ENCODE data around the gene TATDN3. TPM values are rescaled to one million over a fixed set of nuclear protein-coding genes. Genes with fewer than 3 reads are reported as not detected.

Gene TATDN3, protein sequence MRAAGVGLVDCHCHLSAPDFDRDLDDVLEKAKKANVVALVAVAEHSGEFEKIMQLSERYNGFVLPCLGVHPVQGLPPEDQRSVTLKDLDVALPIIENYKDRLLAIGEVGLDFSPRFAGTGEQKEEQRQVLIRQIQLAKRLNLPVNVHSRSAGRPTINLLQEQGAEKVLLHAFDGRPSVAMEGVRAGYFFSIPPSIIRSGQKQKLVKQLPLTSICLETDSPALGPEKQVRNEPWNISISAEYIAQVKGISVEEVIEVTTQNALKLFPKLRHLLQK
- total RNA-seq = 10 to 100 TPM; 18.0 to 18.5 TPM
- polyA plus RNA-seq = 17.8 TPM

- Mint-ChIP-seq H3K4me3 (peak within 1 kb of the TSS; percentile 91 to 99 (median 97)), H3K4me1 (peaks cover 36 to 64% (median 62%) of the 10 kb centered on the region in 3 donors), H3K27ac (peak within 1 kb of the TSS; percentile 90 to 100 (median 94)), H3K36me3 (peaks cover 0 to 27% (median 4%) of the 10 kb centered on the region in 3 donors), H3K9me3 (peaks cover 0 to 3% (median 0%) of the 10 kb centered on the region in 5 donors), H3K27me3 (no peaks in the 10 kb centered on the region)
- ChIA-PET CTCF (interaction anchor here (0.7 to 2.2 kb wide), 3 partner anchors 9 to 127 kb away, joined by 3 to 8 read pairs (median 6); no protein-coding TSS in a partner anchor), POLR2A (interaction anchor here (0.6 to 1.3 kb wide), 3 partner anchors 11 to 90 kb away, joined by 3 to 5 read pairs (median 3); no protein-coding TSS in a partner anchor)
- H3K4me1 ChIP-seq (ENCODE audit: insufficient read depth, low read length) = peaks cover 29% of the 10 kb centered on the region
- H3K9me3 ChIP-seq (ENCODE audit: low read length) = no peaks in the 10 kb centered on the region
- H3K36me3 ChIP-seq (ENCODE audit: insufficient read depth, low read length) = no peaks in the 10 kb centered on the region
- peak within 1 kb of the TSS; percentile 95 for H3K27ac ChIP-seq (ENCODE audit: low read depth, low read length)
- peak; percentile 88 to 93 (median 90) for DNase-seq
- peak within 1 kb of the TSS; percentile 99 for H3K4me3 ChIP-seq (ENCODE audit: low read length)
- no peaks in the 10 kb centered on the region for H3K27me3 ChIP-seq (ENCODE audit: insufficient read depth, low read length, poor library complexity, severe bottlenecking)
Measured at GRCh38 chr1:212791676-212792395, at the start of gene TATDN3, which contains the start of gene NSL1. TATDN3 (plus strand) TSS chr1:212791894; CDS start chr1:212791922, 28 bp downstream. NSL1 (minus strand) TSS chr1:212791777; CDS start chr1:212791763, 14 bp downstream.

GRCh38 chr1:212743901-212744475 is 47.7 kb upstream of the TATDN3 start:
- peak overlapping the region in 1 of 8 donors; percentile 4 for H3K27ac Mint-ChIP-seq
- H3K27ac ChIP-seq (ENCODE audit: low read depth, low read length) = no peak overlapping the region
- no peak overlapping the region for H3K4me3 Mint-ChIP-seq
- DNase-seq = peak in 1 of 5 donors; percentile 11
- no peaks in the 10 kb centered on the region for H3K27me3 ChIP-seq (ENCODE audit: insufficient read depth, low read length, poor library complexity, severe bottlenecking)
- H3K27me3 Mint-ChIP-seq = no peaks in the 10 kb centered on the region
- no peaks in the 10 kb centered on the region for H3K9me3 Mint-ChIP-seq
- H3K36me3 Mint-ChIP-seq = peaks cover 13 to 33% (median 25%) of the 10 kb centered on the region in 3 donors
- H3K9me3 ChIP-seq (ENCODE audit: low read length) = no peaks in the 10 kb centered on the region
- peaks cover 7 to 21% (median 11%) of the 10 kb centered on the region in 3 donors for H3K4me1 Mint-ChIP-seq
- peaks cover 12% of the 10 kb centered on the region for H3K4me1 ChIP-seq (ENCODE audit: insufficient read depth, low read length)
- ChIA-PET POLR2A (no interaction called here), CTCF (no interaction called here)
- no peak overlapping the region for H3K4me3 ChIP-seq (ENCODE audit: low read length)
- H3K36me3 ChIP-seq (ENCODE audit: insufficient read depth, low read length) = no peaks in the 10 kb centered on the region

DNA sequence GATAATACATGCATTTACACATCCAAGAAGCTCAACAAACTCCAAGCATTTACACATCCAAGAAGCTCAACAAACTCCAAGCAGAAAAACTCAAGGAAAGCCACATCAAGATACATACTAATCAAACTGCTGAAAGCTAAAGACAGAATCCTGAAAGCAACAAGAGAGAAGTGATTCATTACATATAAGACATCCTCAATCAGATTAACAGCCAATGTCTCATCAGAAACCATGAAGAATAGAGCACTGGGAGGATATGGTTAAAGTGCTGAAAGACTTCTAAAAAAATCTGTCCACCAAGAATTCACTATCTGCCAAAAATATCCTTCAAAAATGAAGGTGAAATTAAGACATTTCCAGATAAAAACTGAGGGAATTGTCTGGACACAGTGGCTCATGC is 46.4 kb upstream of the TATDN3 start:
- Mint-ChIP-seq H3K36me3 (peaks cover 13 to 33% (median 24%) of the 10 kb centered on the region in 3 donors), H3K9me3 (no peaks in the 10 kb centered on the region), H3K27me3 (no peaks in the 10 kb centered on the region), H3K27ac (no peak overlapping the region), H3K4me1 (peaks cover 13 to 28% (median 19%) of the 10 kb centered on the region in 3 donors), H3K4me3 (no peak overlapping the region)
- no peak overlapping the region for H3K27ac ChIP-seq (ENCODE audit: low read depth, low read length)
- H3K9me3 ChIP-seq (ENCODE audit: low read length) = no peaks in the 10 kb centered on the region
- ChIA-PET CTCF (interaction anchor here (0.7 kb wide), 1 partner anchor 11 kb away, joined by 3 read pairs; no protein-coding TSS in a partner anchor), POLR2A (no interaction called here)
- H3K27me3 ChIP-seq (ENCODE audit: insufficient read depth, low read length, poor library complexity, severe bottlenecking) = no peaks in the 10 kb centered on the region
- H3K4me1 ChIP-seq (ENCODE audit: insufficient read depth, low read length) = peaks cover 24% of the 10 kb centered on the region
- H3K4me3 ChIP-seq (ENCODE audit: low read length) = no peak overlapping the region
- H3K36me3 ChIP-seq (ENCODE audit: insufficient read depth, low read length) = no peaks in the 10 kb centered on the region
- DNase-seq = no peak

DNA sequence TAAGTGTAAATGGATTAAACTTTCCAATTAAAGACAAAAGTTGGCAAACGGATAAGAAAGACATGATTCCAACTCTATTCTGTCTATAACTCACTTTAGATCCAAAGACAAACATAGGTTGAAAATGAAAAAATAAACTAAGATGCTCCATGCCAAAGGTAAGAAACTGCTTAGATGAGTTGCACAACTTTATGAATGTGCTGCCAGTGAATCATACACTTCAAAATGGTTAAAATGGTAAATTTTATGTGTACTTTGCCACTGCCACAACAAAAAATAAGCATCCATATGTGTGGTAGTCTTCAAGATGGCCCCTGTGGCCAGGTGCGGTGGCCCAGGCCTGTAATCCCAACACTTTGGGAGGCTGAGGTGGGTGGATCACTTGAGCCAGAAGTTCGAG is 45.1 kb upstream of the TATDN3 start:
- Mint-ChIP-seq H3K27me3 (no peaks in the 10 kb centered on the region), H3K4me1 (peaks cover 14 to 30% (median 20%) of the 10 kb centered on the region in 3 donors), H3K36me3 (peaks cover 7 to 28% (median 18%) of the 10 kb centered on the region in 3 donors), H3K27ac (no peak overlapping the region), H3K9me3 (no peaks in the 10 kb centered on the region), H3K4me3 (no peak overlapping the region)
- CTCF ChIA-PET = interaction anchor here (1.3 kb wide), 1 partner anchor 81 kb away, joined by 3 read pairs; no protein-coding TSS in a partner anchor
- Histone ChIP-seq H3K4me1 (ENCODE audit: insufficient read depth, low read length) (peaks cover 25% of the 10 kb centered on the region), H3K27ac (ENCODE audit: low read depth, low read length) (no peak overlapping the region), H3K9me3 (ENCODE audit: low read length) (no peaks in the 10 kb centered on the region), H3K36me3 (ENCODE audit: insufficient read depth, low read length) (no peaks in the 10 kb centered on the region), H3K27me3 (ENCODE audit: insufficient read depth, low read length, poor library complexity, severe bottlenecking) (no peaks in the 10 kb centered on the region), H3K4me3 (ENCODE audit: low read length) (no peak overlapping the region)
- POLR2A ChIA-PET = no interaction called here
- DNase-seq = no peak

DNA sequence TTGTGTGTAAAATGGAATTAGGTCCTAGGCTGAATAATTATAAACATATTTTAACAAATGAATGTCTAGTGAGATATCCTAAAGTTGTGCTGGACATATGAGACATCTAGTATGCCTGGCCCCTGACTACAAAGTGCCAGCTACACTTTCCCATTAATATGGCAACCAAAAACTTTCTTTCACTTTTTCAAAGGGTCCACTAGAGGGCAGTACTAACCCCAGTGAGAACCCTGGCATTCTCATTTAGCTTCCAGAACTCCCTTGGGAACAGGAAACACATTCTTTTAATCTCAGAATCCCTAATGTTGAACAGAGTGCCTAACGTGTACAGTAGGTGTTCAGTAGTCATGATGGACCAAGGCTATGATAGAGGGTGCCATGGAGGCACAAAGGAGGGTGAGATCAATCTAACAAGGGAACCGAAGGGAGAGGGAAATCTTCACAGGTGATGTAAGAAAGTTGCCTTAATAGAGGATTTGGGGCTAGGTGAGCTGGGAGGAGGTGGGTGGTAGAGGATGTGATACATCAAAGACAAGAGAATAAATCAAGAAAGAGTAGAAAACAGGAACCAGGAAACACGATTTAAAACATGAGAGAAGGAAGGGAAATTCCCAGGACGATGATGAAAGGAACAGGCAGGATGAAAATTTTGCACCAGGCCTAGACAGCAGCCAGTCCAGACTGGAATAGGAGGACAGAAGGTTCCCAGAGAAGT is 41.7 kb upstream of the TATDN3 start:
- CTCF ChIA-PET = interaction anchor here (0.8 to 2.7 kb wide), 12 partner anchors 9 to 273 kb away, joined by 3 to 13 read pairs (median 4); partner anchors contain the start of genes NSL1 and TATDN3
- Mint-ChIP-seq H3K4me3 (peak overlapping the region in 2 of 7 donors; percentile 6 to 23), H3K4me1 (peaks cover 28 to 44% (median 37%) of the 10 kb centered on the region in 3 donors), H3K9me3 (no peaks in the 10 kb centered on the region), H3K27ac (peak overlapping the region in 6 of 8 donors; percentile 0 to 85 (median 45)), H3K27me3 (no peaks in the 10 kb centered on the region), H3K36me3 (peaks cover 3 to 8% (median 6%) of the 10 kb centered on the region in 3 donors)
- no peaks in the 10 kb centered on the region for H3K27me3 ChIP-seq (ENCODE audit: insufficient read depth, low read length, poor library complexity, severe bottlenecking)
- no peaks in the 10 kb centered on the region for H3K9me3 ChIP-seq (ENCODE audit: low read length)
- H3K4me3 ChIP-seq (ENCODE audit: low read length) = no peak overlapping the region
- no peaks in the 10 kb centered on the region for H3K36me3 ChIP-seq (ENCODE audit: insufficient read depth, low read length)
- peaks cover 44% of the 10 kb centered on the region for H3K4me1 ChIP-seq (ENCODE audit: insufficient read depth, low read length)
- DNase-seq = peak in 1 of 5 donors; percentile 24
- POLR2A ChIA-PET = interaction anchor here (0.8 kb wide), 1 partner anchor 23 kb away, joined by 3 read pairs; no protein-coding TSS in a partner anchor
- no peak overlapping the region for H3K27ac ChIP-seq (ENCODE audit: low read depth, low read length)

DNA sequence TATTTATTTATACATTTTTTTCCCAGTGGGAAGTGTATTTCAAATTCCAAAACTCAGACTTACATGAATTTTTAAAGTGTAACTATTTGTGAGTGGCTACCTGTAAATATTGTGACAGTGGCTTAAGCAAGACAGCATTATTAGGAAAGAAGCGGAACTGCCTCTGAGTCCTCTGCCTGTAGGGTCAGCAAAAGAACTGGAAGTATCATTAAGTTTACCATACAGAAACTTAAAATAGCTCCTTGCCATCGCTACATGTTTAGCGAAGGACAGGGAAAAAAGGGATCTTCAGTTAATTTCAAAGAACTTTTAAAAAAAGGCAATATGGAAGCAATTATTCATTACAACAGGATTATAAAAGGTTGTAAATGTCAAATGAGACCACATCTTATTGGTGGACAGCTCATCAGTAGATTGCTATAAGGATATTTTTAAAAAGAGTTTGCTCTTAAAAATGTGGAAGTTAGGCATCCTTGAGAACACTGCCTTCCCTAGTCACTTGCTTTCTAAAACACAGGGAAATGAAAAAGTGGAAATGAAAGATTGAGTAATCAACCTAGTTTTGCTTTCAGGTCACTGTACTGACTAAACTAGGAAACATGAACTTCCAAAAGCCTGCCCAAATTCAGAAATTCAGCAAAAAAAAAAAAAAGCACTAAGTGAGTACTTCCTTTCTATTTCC is 39.3 kb upstream of the TATDN3 start:
- H3K4me1 Mint-ChIP-seq = peaks cover 26 to 38% (median 36%) of the 10 kb centered on the region in 3 donors
- no peaks in the 10 kb centered on the region for H3K36me3 ChIP-seq (ENCODE audit: insufficient read depth, low read length)
- DNase-seq = no peak
- H3K4me3 Mint-ChIP-seq = peak overlapping the region in 4 of 7 donors; percentile 17 to 63 (median 44)
- H3K9me3 Mint-ChIP-seq = no peaks in the 10 kb centered on the region
- H3K4me3 ChIP-seq (ENCODE audit: low read length) = peak overlapping the region; percentile 6
- CTCF ChIA-PET = interaction anchor here (2.6 kb wide), 1 partner anchor 87 kb away, joined by 9 read pairs; no protein-coding TSS in a partner anchor
- no peaks in the 10 kb centered on the region for H3K27me3 Mint-ChIP-seq
- peaks cover 2 to 9% (median 4%) of the 10 kb centered on the region in 3 donors for H3K36me3 Mint-ChIP-seq
- no peak overlapping the region for H3K27ac ChIP-seq (ENCODE audit: low read depth, low read length)
- H3K27me3 ChIP-seq (ENCODE audit: insufficient read depth, low read length, poor library complexity, severe bottlenecking) = no peaks in the 10 kb centered on the region
- peaks cover 45% of the 10 kb centered on the region for H3K4me1 ChIP-seq (ENCODE audit: insufficient read depth, low read length)
- POLR2A ChIA-PET = no interaction called here
- no peaks in the 10 kb centered on the region for H3K9me3 ChIP-seq (ENCODE audit: low read length)
- H3K27ac Mint-ChIP-seq = peak overlapping the region in 5 of 8 donors; percentile 47 to 82 (median 58)
